Endothelial cell of umbilical vein (primary cell): ENCODE measurements around the gene NRXN3. TPM values are rescaled to one million over a fixed set of nuclear protein-coding genes. Genes with fewer than 3 reads are reported as not detected.

ENCODE experiments used
- BruUV-seq: library from RNA; stranded (reverse); fragments of 400-500 nt; replicated peaks from 2 replicates; lab custom pipeline; 2021; lab: Mats Ljungman, UMichigan
- CTCF ChIA-PET: fragments of 300-600, 350-600 bp; sonication (Branson Sonifier 250); formaldehyde crosslinking; loops from one replicate; lab custom pipeline; 2021; ENCODE audit warnings: antibody characterized with exemption, inconsistent platforms; lab: Charles Lee
- POLR2A ChIA-PET: fragments of 300-600, 350-600 bp; sonication (Branson Sonifier 250); formaldehyde crosslinking; loops from one replicate; lab custom pipeline; 2021; ENCODE audit warnings: antibody characterized with exemption, inconsistent platforms; lab: Charles Lee
- DNase-seq: peaks from one replicate; pipeline ENCODE4 v3.0.0-alpha.2; 2011; ENCODE audit warnings: low read depth, low spot score
- FAIRE-seq: peaks from 2 replicates; lab custom pipeline; 2011; peaks lifted over from hg19 to GRCh38; lab: Jason Lieb, UNC
- H2AFZ ChIP-seq: 2 replicates; pipeline ENCODE4 v1.6.0; 2012; ENCODE audit warnings: low read depth, low read length, control low read depth, inconsistent platforms
- H3K27ac ChIP-seq: 2 replicates; pipeline ENCODE4 v1.5.1; 2011; ENCODE audit warnings: low read depth, mild to moderate bottlenecking, control low read depth, low read length, moderate library complexity; ENCODE audit not compliant: insufficient read depth
- H3K27me3 ChIP-seq, 2 experiments: 2 replicates each; pipeline versions ENCODE4 v1.6.0 to v1.6.1; 2011; ENCODE audit warnings: low read length in 2 of 2, mixed read lengths in 1 of 2; ENCODE audit not compliant: control insufficient read depth in 2 of 2, insufficient read depth in 2 of 2
- H3K36me3 ChIP-seq, 2 experiments: 2 replicates in 1 of 2; 3 replicates in 1 of 2; pipeline ENCODE4 v1.5.1; 2011; ENCODE audit warnings: low read length in 2 of 2, mild to moderate bottlenecking in 1 of 2, moderate library complexity in 1 of 2; ENCODE audit not compliant: control insufficient read depth in 2 of 2, insufficient read depth in 2 of 2; ENCODE audit errors: extremely low read depth in 1 of 2
- H3K4me1 ChIP-seq: 3 replicates; pipeline ENCODE4 v1.5.1; 2011; ENCODE audit warnings: mild to moderate bottlenecking, low read length; ENCODE audit not compliant: control insufficient read depth, insufficient read depth; ENCODE audit errors: extremely low read depth
- H3K4me2 ChIP-seq: 2 replicates; pipeline ENCODE4 v1.6.1; 2011; ENCODE audit warnings: low read length, control low read depth, mixed read lengths; ENCODE audit not compliant: insufficient read depth
- H3K4me3 ChIP-seq, 3 experiments: fragments of 200-600 bp in 1 of 3; sonication (generic), shearing (Covaris generic) in 1 of 3; replicated peaks in 1 of 3; 2 replicates each; pipeline ENCODE4 v1.5.1; 2011 to 2016; ENCODE audit warnings: control low read depth in 3 of 3, low read length in 3 of 3, mild to moderate bottlenecking in 2 of 3, inconsistent platforms in 1 of 3, low read depth in 1 of 3, moderate library complexity in 1 of 3; ENCODE audit not compliant: insufficient read depth in 1 of 3
- H3K79me2 ChIP-seq: 2 replicates; pipeline ENCODE4 v1.6.0; 2012; ENCODE audit warnings: low read length, inconsistent platforms; ENCODE audit not compliant: control insufficient read depth, insufficient read depth
- H3K9ac ChIP-seq: replicated peaks from 2 replicates; pipeline ENCODE3; 2011; ENCODE audit warnings: low read length, control low read depth; ENCODE audit not compliant: insufficient read depth; ENCODE audit errors: extremely low read depth
- H3K9me1 ChIP-seq: replicated peaks from 3 replicates; pipeline ENCODE4 v1.6.0; 2011; ENCODE audit warnings: mild to moderate bottlenecking, low read length; ENCODE audit not compliant: control insufficient read depth, insufficient read depth; ENCODE audit errors: extremely low read depth
- H3K9me3 ChIP-seq: replicated peaks from 2 replicates; pipeline ENCODE4 v1.5.1; 2012; ENCODE audit warnings: low read length, inconsistent platforms; ENCODE audit not compliant: control insufficient read depth, insufficient read depth
- H4K20me1 ChIP-seq: replicated peaks from 2 replicates; pipeline ENCODE3; 2011; ENCODE audit warnings: mild to moderate bottlenecking, low read length; ENCODE audit not compliant: control insufficient read depth, insufficient read depth; ENCODE audit errors: extremely low read depth
- FOS ChIP-seq: IDR thresholded peaks from 2 replicates; pipeline ENCODE4 v1.6.1; 2011; ENCODE audit warnings: mild to moderate bottlenecking, low read length, moderate library complexity, borderline replicate concordance; ENCODE audit not compliant: insufficient read depth
- GATA2 ChIP-seq: IDR thresholded peaks from 2 replicates; pipeline ENCODE4 v1.7.0; 2011; ENCODE audit warnings: low read depth, mild to moderate bottlenecking, moderate library complexity, mixed read lengths, low read length; ENCODE audit not compliant: insufficient read length, insufficient read depth
- JUN ChIP-seq: IDR thresholded peaks from 2 replicates; pipeline ENCODE4 v1.6.1; 2011; ENCODE audit warnings: borderline replicate concordance, low read depth; ENCODE audit not compliant: insufficient read length, insufficient read depth
- MYC ChIP-seq: IDR thresholded peaks from one replicate; pipeline ENCODE4 v1.6.1; 2011; ENCODE audit warnings: mild to moderate bottlenecking, low read depth, low read length
- dilution Hi-C: fragments of 300-500 bp; cut with MboI; formaldehyde crosslinking; loops from one replicate; pipeline ENCODE4 v1.15.0; 2019; ENCODE audit warnings: low sequenced_read_pairs; ENCODE audit not compliant: extremely low pct_ligation_motif_present
- intact Hi-C: fragments of 100-400 bp; cut with micrococcal nuclease; formaldehyde crosslinking; loops from one replicate; pipeline ENCODE4 v1.10.0; 2022
- polyA plus RNA-seq, 4 experiments: library from polyadenylated mRNA; depleted of rRNA in 3 of 4; stranded (reverse) in 3 of 4; unstranded in 1 of 4; fragments of >200 nt; gene quantifications; 2 replicates each; pipeline versions ENCODE4 v1.2.1 to v1.2.3, GENCODE V29; 2011 to 2012; ENCODE audit warnings: missing spikeins in 1 of 4
- total RNA-seq: library from RNA; stranded (reverse); gene quantifications from 2 replicates; pipeline ENCODE4 v1.2.3, GENCODE V29; 2021
- TF ChIP-seq, protein P1 (sequence below), 2 donors: IDR thresholded peaks; 1 replicate in 1 of 2; 2 replicates in 1 of 2; pipeline ENCODE4 v1.5.1; 2011; ENCODE audit warnings: low read length in 2 of 2, mild to moderate bottlenecking in 2 of 2, moderate library complexity in 2 of 2, control low read depth in 1 of 2, inconsistent platforms in 1 of 2, low read depth in 1 of 2; ENCODE audit not compliant: insufficient read depth in 1 of 2; ENCODE audit errors: extremely low read depth in 1 of 2

NRXN3 gene
- total and polyA plus RNA-seq, 2 donors (not counting 3 experiments of a cell fraction or from before 2014, with no cell fraction given): 0.72 to 4.2 TPM

DNA sequence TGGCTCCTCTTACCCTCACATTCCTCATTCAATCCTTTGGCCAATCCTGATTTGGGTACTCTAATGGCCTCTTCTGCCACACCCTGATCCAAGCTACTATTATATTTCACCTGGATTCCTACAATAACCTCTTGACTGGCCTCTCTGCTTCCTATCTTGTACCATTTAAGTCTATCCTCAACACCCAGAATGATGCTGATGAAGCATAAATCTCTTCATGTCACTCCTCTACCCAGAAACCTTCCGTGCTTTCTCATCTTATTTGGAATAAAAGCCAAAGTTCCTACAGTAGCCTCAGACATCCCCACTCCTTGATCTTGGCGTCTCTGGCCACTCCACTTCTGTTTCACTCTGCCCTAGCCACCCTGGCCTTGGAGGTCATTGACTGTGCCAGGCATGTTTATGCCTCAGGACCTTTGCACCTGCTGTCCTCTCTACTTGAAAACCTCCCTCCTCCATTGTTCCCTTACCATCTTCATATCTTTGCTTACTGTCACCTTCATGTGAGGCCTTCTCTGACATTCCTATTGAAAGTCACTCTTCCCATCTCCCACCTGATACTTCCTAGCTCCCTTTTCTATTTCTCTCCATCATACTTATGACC lies 46.4 kb upstream of the NRXN3 start:
- no peak overlapping the region for H3K9ac ChIP-seq
- no peak for FAIRE-seq
- CTCF ChIA-PET: no interaction called here
- no peak overlapping the region for H3K27ac ChIP-seq
- no peak for TF ChIP-seq FOS
- TF ChIP-seq GATA2: no peak
- TF ChIP-seq MYC: no peak
- H2AFZ ChIP-seq: no peak overlapping the region
- DNase-seq: no peak
- no peaks in the 10 kb centered on the region for H3K9me1 ChIP-seq
- H3K4me1 ChIP-seq: no peaks in the 10 kb centered on the region
- no peaks in the 10 kb centered on the region for H3K9me3 ChIP-seq
- dilution Hi-C loops: no loop called here
- BruUV-seq: no TSS peak
- no peak overlapping the region for H3K4me3 ChIP-seq
- H3K4me2 ChIP-seq: no peak overlapping the region
- H3K36me3 ChIP-seq: no peaks in the 10 kb centered on the region
- H4K20me1 ChIP-seq: no peaks in the 10 kb centered on the region
- POLR2A ChIA-PET: no interaction called here
- H3K79me2 ChIP-seq: no peaks in the 10 kb centered on the region
- intact Hi-C loops: no loop called here
- no peaks in the 10 kb centered on the region for H3K27me3 ChIP-seq

DNA sequence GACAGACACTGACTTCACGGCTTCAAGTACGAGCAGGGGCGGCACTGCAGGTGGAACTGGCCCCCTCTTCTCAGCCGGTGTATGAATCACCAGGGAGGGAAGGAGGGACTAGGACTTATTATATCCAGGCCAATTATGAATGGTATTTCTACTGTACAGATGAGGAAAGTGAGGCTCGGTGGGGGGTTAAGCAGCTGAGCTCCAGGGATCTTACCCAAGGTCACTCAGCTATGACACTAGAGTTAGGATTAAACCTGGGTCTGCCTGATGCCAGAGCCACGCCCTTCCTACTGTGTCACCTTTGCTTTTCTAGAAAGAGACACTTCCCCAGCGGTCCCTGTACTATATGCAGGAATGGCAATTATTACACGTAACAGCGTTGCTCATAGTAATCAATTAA lies 42.2 kb upstream of the NRXN3 start:
- H3K4me3 ChIP-seq: no peak overlapping the region
- TF ChIP-seq FOS (no peak), JUN (no peak), MYC (no peak)
- TF ChIP-seq, protein P1, sequence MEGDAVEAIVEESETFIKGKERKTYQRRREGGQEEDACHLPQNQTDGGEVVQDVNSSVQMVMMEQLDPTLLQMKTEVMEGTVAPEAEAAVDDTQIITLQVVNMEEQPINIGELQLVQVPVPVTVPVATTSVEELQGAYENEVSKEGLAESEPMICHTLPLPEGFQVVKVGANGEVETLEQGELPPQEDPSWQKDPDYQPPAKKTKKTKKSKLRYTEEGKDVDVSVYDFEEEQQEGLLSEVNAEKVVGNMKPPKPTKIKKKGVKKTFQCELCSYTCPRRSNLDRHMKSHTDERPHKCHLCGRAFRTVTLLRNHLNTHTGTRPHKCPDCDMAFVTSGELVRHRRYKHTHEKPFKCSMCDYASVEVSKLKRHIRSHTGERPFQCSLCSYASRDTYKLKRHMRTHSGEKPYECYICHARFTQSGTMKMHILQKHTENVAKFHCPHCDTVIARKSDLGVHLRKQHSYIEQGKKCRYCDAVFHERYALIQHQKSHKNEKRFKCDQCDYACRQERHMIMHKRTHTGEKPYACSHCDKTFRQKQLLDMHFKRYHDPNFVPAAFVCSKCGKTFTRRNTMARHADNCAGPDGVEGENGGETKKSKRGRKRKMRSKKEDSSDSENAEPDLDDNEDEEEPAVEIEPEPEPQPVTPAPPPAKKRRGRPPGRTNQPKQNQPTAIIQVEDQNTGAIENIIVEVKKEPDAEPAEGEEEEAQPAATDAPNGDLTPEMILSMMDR (IDR thresholded peaks at IDR 0.05; ENCODE audit: extremely low read depth in 1 of 2, insufficient read depth in 1 of 2, low read depth in 1 of 2, low read length in 2 of 2): no peak
- H3K79me2 ChIP-seq: no peaks in the 10 kb centered on the region
- no peaks in the 10 kb centered on the region for H3K27me3 ChIP-seq
- no peaks in the 10 kb centered on the region for H3K9me3 ChIP-seq
- dilution Hi-C loops: no loop called here
- CTCF ChIA-PET: no interaction called here
- H3K36me3 ChIP-seq: no peaks in the 10 kb centered on the region
- no TSS peak for BruUV-seq
- intact Hi-C loops: no loop called here
- no peak overlapping the region for H2AFZ ChIP-seq
- no peaks in the 10 kb centered on the region for H3K4me1 ChIP-seq
- no peak overlapping the region for H3K9ac ChIP-seq
- H3K9me1 ChIP-seq: no peaks in the 10 kb centered on the region
- no peak overlapping the region for H3K27ac ChIP-seq
- POLR2A ChIA-PET: no interaction called here
- DNase-seq: no peak
- FAIRE-seq: no peak
- no peaks in the 10 kb centered on the region for H4K20me1 ChIP-seq
- no peak overlapping the region for H3K4me2 ChIP-seq
